Bronchial epithelial cell (primary cell): ENCODE data around the gene HMX1. TPM values are rescaled to one million over a fixed set of nuclear protein-coding genes. Genes with fewer than 3 reads are reported as not detected.
A peak's percentile ranks its signal among the peaks of the same experiment; 100 is the strongest.

Experiments
- DNase-seq: peaks from one replicate; pipeline ENCODE4 v3.0.0-alpha.2; 2010; ENCODE audit warnings: low read depth
- FAIRE-seq: peaks from 2 replicates; lab custom pipeline; 2011; peaks lifted over from hg19 to GRCh38; lab: Jason Lieb, UNC
- H3K27me3 ChIP-seq: 2 replicates; pipeline ENCODE4 v1.5.1; 2011; ENCODE audit warnings: low read length; ENCODE audit not compliant: control insufficient read depth, insufficient read depth
- H3K36me3 ChIP-seq: 2 replicates; pipeline ENCODE4 v1.5.1; 2011; ENCODE audit warnings: low read length; ENCODE audit not compliant: control insufficient read depth, insufficient read depth
- H3K4me3 ChIP-seq: 2 replicates; pipeline ENCODE4 v1.5.1; 2011; ENCODE audit warnings: mild to moderate bottlenecking, low read depth, low read length, control low read depth
- total RNA-seq: library from RNA; depleted of rRNA; stranded (reverse); fragments of >200 nt; gene quantifications from 2 replicates; pipeline ENCODE4 v1.2.1, GENCODE V29; 2014
- TF ChIP-seq, protein P1 (sequence below): IDR thresholded peaks from 2 replicates; pipeline ENCODE4 v1.5.1; 2011; ENCODE audit warnings: mild to moderate bottlenecking, moderate library complexity, low read length, control low read depth, inconsistent platforms; ENCODE audit not compliant: insufficient read depth, severe bottlenecking

HMX1 gene
- total RNA-seq, 1 donor from 2014 or later, result not detected

DNA sequence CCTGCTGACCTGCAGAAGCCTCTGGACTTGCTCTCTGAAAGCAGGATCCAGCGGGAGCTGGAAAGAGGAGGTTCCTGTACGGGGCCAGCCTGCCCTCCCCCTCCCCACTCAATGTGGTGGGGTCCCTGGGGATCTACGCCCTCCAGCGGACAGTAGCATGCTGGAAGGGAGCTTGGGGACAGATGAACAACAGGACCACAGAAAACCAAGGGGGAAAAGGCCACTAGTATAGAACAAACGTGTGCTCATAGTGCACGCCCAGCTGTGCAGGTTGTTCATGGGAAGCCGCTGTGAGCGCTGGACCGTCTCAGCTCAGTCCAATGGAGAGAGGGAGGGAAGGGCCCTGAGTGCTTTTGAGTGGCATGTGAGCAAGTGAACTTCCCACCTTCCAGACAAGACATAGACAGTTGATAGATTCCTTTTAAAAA lies 15.8 kb downstream of the HMX1 start:
- Histone ChIP-seq H3K36me3 (no peaks in the 10 kb centered on the region), H3K27me3 (peaks cover 38% of the 10 kb centered on the region), H3K4me3 (no peak overlapping the region)
- TF ChIP-seq, protein P1, sequence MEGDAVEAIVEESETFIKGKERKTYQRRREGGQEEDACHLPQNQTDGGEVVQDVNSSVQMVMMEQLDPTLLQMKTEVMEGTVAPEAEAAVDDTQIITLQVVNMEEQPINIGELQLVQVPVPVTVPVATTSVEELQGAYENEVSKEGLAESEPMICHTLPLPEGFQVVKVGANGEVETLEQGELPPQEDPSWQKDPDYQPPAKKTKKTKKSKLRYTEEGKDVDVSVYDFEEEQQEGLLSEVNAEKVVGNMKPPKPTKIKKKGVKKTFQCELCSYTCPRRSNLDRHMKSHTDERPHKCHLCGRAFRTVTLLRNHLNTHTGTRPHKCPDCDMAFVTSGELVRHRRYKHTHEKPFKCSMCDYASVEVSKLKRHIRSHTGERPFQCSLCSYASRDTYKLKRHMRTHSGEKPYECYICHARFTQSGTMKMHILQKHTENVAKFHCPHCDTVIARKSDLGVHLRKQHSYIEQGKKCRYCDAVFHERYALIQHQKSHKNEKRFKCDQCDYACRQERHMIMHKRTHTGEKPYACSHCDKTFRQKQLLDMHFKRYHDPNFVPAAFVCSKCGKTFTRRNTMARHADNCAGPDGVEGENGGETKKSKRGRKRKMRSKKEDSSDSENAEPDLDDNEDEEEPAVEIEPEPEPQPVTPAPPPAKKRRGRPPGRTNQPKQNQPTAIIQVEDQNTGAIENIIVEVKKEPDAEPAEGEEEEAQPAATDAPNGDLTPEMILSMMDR, result no peak
- FAIRE-seq (no peak), DNase-seq (no peak)

DNA sequence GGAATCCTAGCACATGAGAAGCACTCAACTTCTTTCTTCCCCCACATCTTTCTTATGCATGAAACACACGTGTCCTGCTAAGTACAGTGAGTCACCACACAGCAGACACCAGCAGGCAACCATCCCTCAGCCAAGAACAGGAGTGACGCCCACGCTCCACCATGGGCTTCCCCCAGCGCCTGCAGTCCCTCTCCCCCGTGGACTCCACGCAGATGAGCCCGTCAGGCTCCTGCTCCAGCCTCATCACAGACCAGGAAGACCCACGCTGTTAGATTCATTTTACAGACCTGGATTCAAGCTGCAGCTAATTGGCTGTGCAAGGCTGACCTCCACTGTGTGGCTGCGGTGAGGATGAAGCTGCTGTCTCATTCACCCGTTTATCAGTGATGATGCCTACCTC lies 16.7 kb downstream of the HMX1 start:
- TF ChIP-seq, protein P1, result no peak
- FAIRE-seq, result no peak

DNA sequence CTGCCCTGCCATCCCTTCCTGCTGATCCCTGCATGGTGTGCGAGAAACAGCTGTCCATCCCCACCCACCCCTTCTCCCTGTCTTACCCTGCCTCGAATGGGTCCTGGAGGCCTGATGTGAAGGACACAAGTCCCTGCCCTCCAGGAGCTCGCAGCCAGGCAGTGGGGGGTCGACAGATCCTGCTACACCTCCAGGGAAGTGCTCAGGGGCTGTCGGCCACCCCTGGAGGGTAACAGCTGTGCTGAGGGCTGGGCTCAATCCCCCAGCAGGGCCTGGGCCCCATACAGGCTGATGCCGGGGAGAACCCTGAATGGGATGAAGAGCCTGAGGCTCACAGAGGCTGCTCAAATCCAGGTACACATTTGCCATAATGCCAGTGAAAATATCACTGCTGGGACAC lies 17.6 kb downstream of the HMX1 start:
- TF ChIP-seq, protein P1, result no peak

More for the DNA sequence above, 16.7 kb downstream of the HMX1 start:
- no peak overlapping the region for H3K4me3 ChIP-seq
- peak; percentile 24 for DNase-seq
- peaks cover 30% of the 10 kb centered on the region for H3K27me3 ChIP-seq
- H3K36me3 ChIP-seq, result no peaks in the 10 kb centered on the region

DNA sequence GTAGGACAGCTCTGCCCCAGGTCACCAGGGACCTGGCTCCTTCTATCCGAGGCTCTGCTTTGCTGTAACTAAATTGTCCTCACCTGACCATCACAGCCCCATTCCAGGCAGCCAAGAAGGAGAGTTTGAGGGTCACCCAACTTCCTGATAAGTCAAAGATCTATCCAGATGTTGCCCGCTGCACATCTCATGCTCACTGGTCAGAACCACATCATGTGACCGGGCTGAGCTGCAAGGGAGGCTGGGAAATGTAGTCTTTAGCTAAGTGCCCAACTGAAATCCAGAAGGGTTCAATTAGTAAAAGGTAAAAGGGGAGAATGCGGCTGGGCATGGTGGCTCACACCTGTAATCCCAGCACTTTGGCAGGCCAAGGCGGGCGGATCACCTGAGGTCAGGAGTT lies 18.4 kb downstream of the HMX1 start:
- FAIRE-seq (no peak), DNase-seq (no peak)
- H3K36me3 ChIP-seq, result no peaks in the 10 kb centered on the region
- TF ChIP-seq, protein P1, result no peak
- no peak overlapping the region for H3K4me3 ChIP-seq
- H3K27me3 ChIP-seq, result peaks cover 13% of the 10 kb centered on the region

More for the DNA sequence above, 17.6 kb downstream of the HMX1 start:
- peaks cover 21% of the 10 kb centered on the region for H3K27me3 ChIP-seq
- DNase-seq (no peak), FAIRE-seq (no peak)
- no peak overlapping the region for H3K4me3 ChIP-seq
- no peaks in the 10 kb centered on the region for H3K36me3 ChIP-seq

DNA sequence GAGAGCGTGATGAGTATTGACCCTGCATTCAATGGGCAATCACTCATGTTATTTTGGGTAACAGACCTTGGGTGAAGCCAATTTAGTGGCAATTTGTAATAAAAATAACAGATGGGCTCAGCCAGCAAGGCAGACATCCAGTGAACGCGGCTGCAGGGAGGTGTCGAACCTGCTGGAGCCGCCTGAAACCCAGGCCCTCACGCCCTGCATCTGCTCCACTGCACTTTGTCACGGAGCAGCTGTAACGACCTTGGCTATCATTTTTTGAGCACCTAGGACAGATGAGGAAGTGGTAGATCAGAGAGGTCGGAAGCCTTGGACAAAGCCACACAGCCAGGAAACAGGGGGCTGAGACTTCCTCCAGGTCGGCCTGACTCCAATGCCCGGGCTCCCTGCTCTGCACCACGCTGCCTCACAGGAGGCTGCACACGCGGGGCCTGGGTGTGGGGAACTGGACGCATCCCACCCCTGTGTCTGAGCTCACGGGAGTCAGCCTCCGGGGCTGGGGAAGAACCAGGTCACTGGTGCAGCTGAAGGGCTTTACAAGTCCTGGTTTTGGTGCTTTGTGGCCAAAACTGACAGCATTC lies 19.4 kb downstream of the HMX1 start:
- Histone ChIP-seq H3K4me3 (no peak overlapping the region), H3K27me3 (peaks cover 6% of the 10 kb centered on the region), H3K36me3 (no peaks in the 10 kb centered on the region)
- TF ChIP-seq, protein P1, result no peak
- FAIRE-seq, result no peak
- DNase-seq, result no peak
